Measurements from ENCODE around the gene ALDH4A1. TPM values are rescaled to one million over a fixed set of nuclear protein-coding genes. Genes with fewer than 3 reads are reported as not detected.
A peak's percentile ranks its signal among the peaks of the same experiment; 100 is the strongest.
"Not testable (repeated sequence)": the region's sequence is repeated elsewhere in the genome, so short reads cannot be mapped to it uniquely, and the experiment has no call there.

Gene ALDH4A1
- polyA plus RNA-seq, 3 donors from 2014 or later, result 1.7 to 6.7 (median 3.8) TPM

- Mint-ChIP-seq H3K27ac (no peak overlapping the region), H3K4me3 (no peak overlapping the region), H3K9me3 (no peaks in the 10 kb centered on the region), H3K36me3 (no peaks in the 10 kb centered on the region), H3K27me3 (ENCODE audit: low read depth in 3 of 3) (peaks cover 2 to 8% (median 3%) of the 10 kb centered on the region in 3 donors), H3K4me1 (no peaks in the 10 kb centered on the region)
- DNase-seq, result no peak
Observed at GRCh38 chr1:18852501-18852900, 49.9 kb downstream of the ALDH4A1 start.

GRCh38 chr1:18849261-18849711, 53.1 kb downstream of the ALDH4A1 start:
- Mint-ChIP-seq H3K4me3 (no peak overlapping the region), H3K9me3 (peaks cover 0 to 3% (median 0%) of the 10 kb centered on the region in 6 donors), H3K27me3 (ENCODE audit: low read depth in 3 of 3) (peaks cover 3 to 5% (median 4%) of the 10 kb centered on the region in 3 donors), H3K27ac (no peak overlapping the region), H3K4me1 (no peaks in the 10 kb centered on the region), H3K36me3 (peaks cover 0 to under 1% (median 0%) of the 10 kb centered on the region in 3 donors)
- no peak for DNase-seq

- not testable (repeated sequence) for H3K27ac Mint-ChIP-seq
Observed at GRCh38 chr1:18847723-18848122, 54.6 kb downstream of the ALDH4A1 start.

GRCh38 chr1:18840145-18840544, 62.2 kb downstream of the ALDH4A1 start:
- Mint-ChIP-seq H3K36me3 (peaks cover 0 to 4% (median 0%) of the 10 kb centered on the region in 3 donors), H3K4me1 (no peaks in the 10 kb centered on the region), H3K4me3 (no peak overlapping the region), H3K9me3 (peaks cover 0 to 8% (median 0%) of the 10 kb centered on the region in 6 donors), H3K27ac (no peak overlapping the region), H3K27me3 (ENCODE audit: low read depth in 3 of 3) (peaks cover 4 to 8% (median 6%) of the 10 kb centered on the region in 3 donors)
- DNase-seq, result no peak

More at GRCh38 chr1:18847723-18848122, 54.6 kb downstream of the ALDH4A1 start:
- H3K27me3 Mint-ChIP-seq (ENCODE audit: low read depth in 3 of 3); H3K9me3 Mint-ChIP-seq; H3K36me3 Mint-ChIP-seq; H3K4me3 Mint-ChIP-seq; H3K4me1 Mint-ChIP-seq; DNase-seq: not testable (repeated sequence)

- Mint-ChIP-seq H3K27ac (no peak overlapping the region), H3K4me1 (no peaks in the 10 kb centered on the region), H3K27me3 (ENCODE audit: low read depth in 3 of 3) (peaks cover 6 to 8% (median 6%) of the 10 kb centered on the region in 3 donors), H3K9me3 (no peaks in the 10 kb centered on the region), H3K4me3 (no peak overlapping the region), H3K36me3 (no peaks in the 10 kb centered on the region)
- no peak for DNase-seq
Observed at GRCh38 chr1:18836654-18837053, 65.7 kb downstream of the ALDH4A1 start.

GRCh38 chr1:18832319-18832718, 70.0 kb downstream of the ALDH4A1 start:
- Mint-ChIP-seq H3K27me3 (ENCODE audit: low read depth in 3 of 3) (peaks cover 8 to 12% (median 8%) of the 10 kb centered on the region in 3 donors), H3K4me1 (peaks cover 15 to 16% of the 10 kb centered on the region in 2 donors)
- H3K9me3 Mint-ChIP-seq, DNase-seq, H3K27ac Mint-ChIP-seq, H3K36me3 Mint-ChIP-seq, H3K4me3 Mint-ChIP-seq: not testable (repeated sequence)

- peaks cover 0 to 3% (median 0%) of the 10 kb centered on the region in 3 donors for H3K36me3 Mint-ChIP-seq
- peaks cover 15 to 19% of the 10 kb centered on the region in 2 donors for H3K4me1 Mint-ChIP-seq
- DNase-seq, result no peak
- H3K4me3 Mint-ChIP-seq, result no peak overlapping the region
- H3K27me3 Mint-ChIP-seq (ENCODE audit: low read depth in 3 of 3), result peaks cover 8 to 13% (median 11%) of the 10 kb centered on the region in 3 donors
- H3K27ac Mint-ChIP-seq, result no peak overlapping the region
- peaks cover 0 to 7% (median 3%) of the 10 kb centered on the region in 6 donors for H3K9me3 Mint-ChIP-seq
Observed at GRCh38 chr1:18831656-18832055, 70.7 kb downstream of the ALDH4A1 start.

GRCh38 chr1:18830596-18830995, 71.8 kb downstream of the ALDH4A1 start:
- Mint-ChIP-seq H3K27ac (no peak overlapping the region), H3K27me3 (ENCODE audit: low read depth in 3 of 3) (peaks cover 13 to 19% (median 18%) of the 10 kb centered on the region in 3 donors), H3K9me3 (peaks cover 0 to 11% (median 5%) of the 10 kb centered on the region in 6 donors), H3K4me3 (no peak overlapping the region), H3K36me3 (peaks cover 0 to 3% (median 0%) of the 10 kb centered on the region in 3 donors), H3K4me1 (peaks cover 21 to 30% of the 10 kb centered on the region in 2 donors)
- DNase-seq, result no peak

GRCh38 chr1:18829671-18830070, 72.7 kb downstream of the ALDH4A1 start:
- H3K27ac Mint-ChIP-seq, result peak overlapping the region in 3 of 6 donors; percentile 67 to 89 (median 87)
- no peak for DNase-seq
- peaks cover 0 to 13% (median 6%) of the 10 kb centered on the region in 6 donors for H3K9me3 Mint-ChIP-seq
- peaks cover 23 to 31% of the 10 kb centered on the region in 2 donors for H3K4me1 Mint-ChIP-seq
- no peak overlapping the region for H3K4me3 Mint-ChIP-seq
- H3K27me3 Mint-ChIP-seq (ENCODE audit: low read depth in 3 of 3), result peaks cover 16 to 25% (median 22%) of the 10 kb centered on the region in 3 donors
- peaks cover 0 to 3% (median 0%) of the 10 kb centered on the region in 3 donors for H3K36me3 Mint-ChIP-seq

- H3K36me3 Mint-ChIP-seq, result peaks cover 0 to 3% (median 0%) of the 10 kb centered on the region in 3 donors
- H3K4me3 Mint-ChIP-seq, result peak overlapping the region; percentile 50 to 73 (median 70)
- H3K4me1 Mint-ChIP-seq, result peaks cover 26 to 31% of the 10 kb centered on the region in 2 donors
- DNase-seq, result peak; percentile 74 to 76 (median 74)
- peaks cover 19 to 29% (median 24%) of the 10 kb centered on the region in 3 donors for H3K27me3 Mint-ChIP-seq (ENCODE audit: low read depth in 3 of 3)
- H3K9me3 Mint-ChIP-seq, result peaks cover 0 to 13% (median 6%) of the 10 kb centered on the region in 6 donors
- peak overlapping the region; percentile 56 to 96 (median 88) for H3K27ac Mint-ChIP-seq
Observed at GRCh38 chr1:18828224-18828623, 74.1 kb downstream of the ALDH4A1 start.

GRCh38 chr1:18823438-18823837, 78.9 kb downstream of the ALDH4A1 start:
- Mint-ChIP-seq H3K27ac (peak overlapping the region in 3 of 6 donors; percentile 3 to 89 (median 58)), H3K4me3 (no peak overlapping the region), H3K27me3 (ENCODE audit: low read depth in 3 of 3) (peaks cover 30 to 40% (median 37%) of the 10 kb centered on the region in 3 donors), H3K9me3 (peaks cover 0 to 13% (median 6%) of the 10 kb centered on the region in 6 donors), H3K36me3 (peaks cover 0 to 3% (median 0%) of the 10 kb centered on the region in 3 donors), H3K4me1 (peaks cover 25 to 27% of the 10 kb centered on the region in 2 donors)
- DNase-seq, result no peak

Other genes starting within 250 kb of the ALDH4A1 start
- gene TAS1R2, start 42.9 kb downstream of the ALDH4A1 start, polyA plus RNA-seq, result not detected
- gene IFFO2, start 54.1 kb upstream of the ALDH4A1 start, polyA plus RNA-seq, result 1 to 10 TPM; 1.9 to 3.9 (median 3.2) TPM